GM12878 (cell line): ENCODE results near the gene SH3GL3. TPM values are rescaled to one million over a fixed set of nuclear protein-coding genes. Genes with fewer than 3 reads are reported as not detected.

Source experiments
- ATAC-seq: fragments of 200-7000 bp; cut with Tn5 transposase; 3 replicates; pipeline ENCODE4 v1.9.1; 2020; ENCODE audit warnings: mild to moderate bottlenecking, moderate library complexity
- BruUV-seq: library from RNA; stranded (reverse); fragments of 400-500 nt; replicated peaks from 2 replicates; lab custom pipeline; 2021; lab: Mats Ljungman, UMichigan
- CTCF ChIA-PET: fragments of 300-600 bp; sonication (Branson Sonifier 250); formaldehyde crosslinking; extraction: SDS; loops from one replicate; lab custom pipeline; 2021; ENCODE audit warnings: inconsistent platforms; lab: Yijun Ruan, JAX
- POLR2A ChIA-PET: fragments of 350-600 bp; formaldehyde crosslinking; extraction: SDS; loops from one replicate; lab custom pipeline; 2021; ENCODE audit warnings: inconsistent platforms; lab: Charles Lee
- RAD21 ChIA-PET: fragments of 300-600 bp; sonication (Branson Sonifier 250); formaldehyde crosslinking; loops from one replicate; lab custom pipeline; 2023; ENCODE audit warnings: antibody characterized with exemption; ENCODE audit not compliant: unreplicated experiment; lab: Charles Lee
- SMC1A ChIA-PET: fragments of 300-600 bp; sonication (Branson Sonifier 250); formaldehyde crosslinking; loops from one replicate; lab custom pipeline; 2023; ENCODE audit not compliant: unreplicated experiment, uncharacterized antibody; lab: Charles Lee
- DNase-seq: peaks from one replicate; pipeline ENCODE4 v3.0.0-alpha.2; 2011; ENCODE audit warnings: low read depth, low spot score
- FAIRE-seq: peaks from 3 replicates; lab custom pipeline; 2011; peaks lifted over from hg19 to GRCh38; lab: Jason Lieb, UNC
- H2AFZ ChIP-seq: 2 replicates; pipeline ENCODE4 v1.6.0; 2011; ENCODE audit warnings: low read depth, low read length, control low read depth; ENCODE audit not compliant: control insufficient read depth
- H3K27ac ChIP-seq: 2 replicates; pipeline ENCODE4 v1.5.1; 2011; ENCODE audit warnings: control low read depth; ENCODE audit not compliant: control insufficient read depth, insufficient read depth
- H3K27me3 ChIP-seq, 2 experiments: replicated peaks in 1 of 2; 2 replicates each; pipeline versions ENCODE4 v1.6.0 to v1.6.1; 2011; ENCODE audit warnings: low read length in 1 of 2; ENCODE audit not compliant: control insufficient read depth in 2 of 2, insufficient read depth in 2 of 2
- H3K36me3 ChIP-seq, 2 experiments: 2 replicates each; pipeline ENCODE4 v1.5.1; 2011; ENCODE audit warnings: low read length in 1 of 2; ENCODE audit not compliant: control insufficient read depth in 2 of 2, insufficient read depth in 2 of 2
- H3K4me1 ChIP-seq: 2 replicates; pipeline ENCODE4 v1.6.1; 2011; ENCODE audit warnings: mild to moderate bottlenecking, low read length, moderate library complexity, mixed read lengths; ENCODE audit not compliant: control insufficient read depth, insufficient read depth
- H3K4me2 ChIP-seq: 2 replicates; pipeline ENCODE4 v1.6.0; 2011; ENCODE audit warnings: control low read depth; ENCODE audit not compliant: control insufficient read depth, insufficient read depth
- H3K4me3 ChIP-seq: fragments of 200-600 bp; sonication (generic); 2 replicates; pipeline ENCODE4 v1.5.1; 2016
- H3K79me2 ChIP-seq: 2 replicates; pipeline ENCODE4 v1.6.0; 2011; ENCODE audit warnings: low read length; ENCODE audit not compliant: control insufficient read depth, insufficient read depth
- H3K9ac ChIP-seq: 2 replicates; pipeline ENCODE4 v1.8.0; 2011; ENCODE audit warnings: low read length, control low read depth, mixed read lengths; ENCODE audit not compliant: control insufficient read depth, insufficient read depth
- H3K9me3 ChIP-seq: replicated peaks from 3 replicates; pipeline ENCODE4 v1.5.1; 2011; ENCODE audit warnings: mild to moderate bottlenecking, low read length; ENCODE audit not compliant: control insufficient read depth, insufficient read depth
- H4K20me1 ChIP-seq: 2 replicates; pipeline ENCODE4 v1.6.0; 2011; ENCODE audit not compliant: control insufficient read depth, insufficient read depth
- CHD1 ChIP-seq: IDR thresholded peaks from 2 replicates; pipeline ENCODE4 v1.6.1; 2012; ENCODE audit warnings: low read depth, low read length, improper control_type of control experiment
- CHD2 ChIP-seq: IDR thresholded peaks from 2 replicates; pipeline ENCODE4 v1.6.1; 2011; ENCODE audit warnings: low read depth, low read length, improper control_type of control experiment, borderline replicate concordance
- HCFC1 ChIP-seq: fragments of 150-350 bp; IDR thresholded peaks from 2 replicates; pipeline ENCODE4 v1.6.1; 2014; ENCODE audit warnings: low read length
- MEF2A ChIP-seq: IDR thresholded peaks from 2 replicates; pipeline ENCODE4 v1.6.1; 2011; ENCODE audit warnings: low read depth, mild to moderate bottlenecking, low read length, moderate library complexity; ENCODE audit not compliant: insufficient read depth
- NFIC ChIP-seq: IDR thresholded peaks from 2 replicates; pipeline ENCODE4 v1.6.1; 2012; ENCODE audit warnings: low read depth, mild to moderate bottlenecking, inconsistent platforms, low read length, moderate library complexity
- NFYA ChIP-seq: IDR thresholded peaks from 2 replicates; pipeline ENCODE4 v1.6.1; 2011; ENCODE audit warnings: low read depth, mild to moderate bottlenecking, low read length, improper control_type of control experiment, borderline replicate concordance
- TCF7 ChIP-seq: IDR thresholded peaks from 2 replicates; pipeline ENCODE4 v1.6.1; 2014; ENCODE audit warnings: antibody characterized with exemption, borderline replicate concordance
- WGBS: methylation state at CpG from one replicate; pipeline ENCODE4 v1.1.6; 2016; ENCODE audit warnings: low lambda C conversion rate; ENCODE audit not compliant: insufficient replicate concordance, insufficient coverage; ENCODE audit errors: missing lambda C conversion rate; 5-methylcytosine and 5-hydroxymethylcytosine counted together
- in situ Hi-C: fragments of 300-500 bp; cut with MboI; formaldehyde crosslinking; loops from 9 replicates; pipeline ENCODE4 v1.14.3; 2018; ENCODE audit warnings: mixed read lengths
- intact Hi-C: fragments of 100-400 bp; cut with micrococcal nuclease; formaldehyde crosslinking; loops from one replicate; pipeline ENCODE4 v1.14.2; 2022; ENCODE audit not compliant: unreplicated experiment
- polyA plus RNA-seq, 11 experiments: library from polyadenylated mRNA; depleted of rRNA in 4 of 11; unstranded in 6 of 11; stranded (reverse) in 5 of 11; fragments of >200 nt; fragmentation: Nextera tagmentation in 4 of 11; fragmentation: Illumina TruSeq in 1 of 11; extraction: Ambion mirVana in 4 of 11; extraction: Trizol in 1 of 11; gene quantifications; 1 replicate in 1 of 11; 2 replicates in 10 of 11; pipeline versions ENCODE4 v1.2.1 to v1.2.3, GENCODE V29; 2011 to 2016; ENCODE audit warnings: inconsistent platforms in 2 of 11, missing spikeins in 2 of 11, low read depth in 1 of 11
- total RNA-seq, 4 experiments: library from RNA; depleted of rRNA in 3 of 4; stranded (reverse); fragments of >200 nt in 3 of 4; fragmentation: Illumina TruSeq in 1 of 4; extraction: Trizol in 1 of 4; gene quantifications; 2 replicates each; pipeline versions ENCODE4 v1.2.1 to v1.2.3, GENCODE V29; 2013 to 2021
- TF ChIP-seq, protein P1 (sequence below): fragments of 450-650 bp; IDR thresholded peaks from 2 replicates; pipeline ENCODE4 v1.6.1; 2018; ENCODE audit warnings: mild to moderate bottlenecking, low read depth, moderate library complexity; ENCODE audit not compliant: partially characterized antibody
- TF ChIP-seq, protein P2 (sequence below): IDR thresholded peaks from 2 replicates; pipeline ENCODE4 v1.6.1; 2012; ENCODE audit warnings: low read depth, low read length, improper control_type of control experiment
- TF ChIP-seq, protein P3 (sequence below): fragments of 150-350 bp; IDR thresholded peaks from 2 replicates; pipeline ENCODE4 v1.6.1; 2014; ENCODE audit warnings: mild to moderate bottlenecking, low read depth, low read length

The SH3GL3 gene
- total and polyA plus RNA-seq, 10 of the 15 experiments (the other 5 are each of a cell fraction or from before 2014, with no cell fraction given): not detected

DNA sequence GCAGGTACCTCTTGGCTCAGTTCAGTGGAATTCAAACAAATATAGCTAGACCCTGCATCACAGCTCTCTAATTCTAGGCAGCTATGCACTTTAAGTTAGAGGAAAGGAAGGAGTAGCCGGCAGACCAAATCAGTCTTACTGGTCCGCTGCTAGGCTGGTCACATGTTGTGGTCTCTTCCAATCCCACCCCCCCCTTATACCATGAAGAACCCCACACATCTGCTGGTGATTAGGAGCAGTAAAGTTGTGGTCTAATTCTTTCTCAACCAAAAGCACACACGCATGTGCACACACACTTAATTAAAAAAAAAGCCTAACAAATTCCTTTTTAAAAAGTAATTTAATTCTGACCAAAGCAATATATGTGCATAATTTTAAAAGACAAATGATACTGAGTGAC, 16.7 kb upstream of the SH3GL3 start:
- ATAC-seq: no peak
- no peak overlapping the region for H2AFZ ChIP-seq
- H4K20me1 ChIP-seq: no peaks in the 10 kb centered on the region
- no peaks in the 10 kb centered on the region for H3K36me3 ChIP-seq
- H3K4me3 ChIP-seq: no peak overlapping the region
- peaks cover 0 to 2% of the 10 kb centered on the region in 2 experiments; a peak in 1 of 4 replicates for H3K27me3 ChIP-seq
- H3K9me3 ChIP-seq: no peaks in the 10 kb centered on the region; the same call in 2 of the 3 replicates
- H3K9ac ChIP-seq: no peak overlapping the region
- intact Hi-C loops (no loop called here), in situ Hi-C loops (loop anchor here (10.0 kb wide), 1 partner anchor 594 kb away; no protein-coding TSS in a partner anchor)
- no peak overlapping the region for H3K4me2 ChIP-seq
- ChIA-PET POLR2A (no interaction called here), CTCF (interaction anchor here (2.3 kb wide), 1 partner anchor 182 kb away, joined by 8 read pairs; no protein-coding TSS in a partner anchor), RAD21 (interaction anchor here (0.9 kb wide), 1 partner anchor 182 kb away, joined by 3 read pairs; no protein-coding TSS in a partner anchor), SMC1A (no interaction called here)
- FAIRE-seq: no peak
- no peaks in the 10 kb centered on the region for H3K4me1 ChIP-seq
- BruUV-seq: no TSS peak
- TF ChIP-seq, protein P1, sequence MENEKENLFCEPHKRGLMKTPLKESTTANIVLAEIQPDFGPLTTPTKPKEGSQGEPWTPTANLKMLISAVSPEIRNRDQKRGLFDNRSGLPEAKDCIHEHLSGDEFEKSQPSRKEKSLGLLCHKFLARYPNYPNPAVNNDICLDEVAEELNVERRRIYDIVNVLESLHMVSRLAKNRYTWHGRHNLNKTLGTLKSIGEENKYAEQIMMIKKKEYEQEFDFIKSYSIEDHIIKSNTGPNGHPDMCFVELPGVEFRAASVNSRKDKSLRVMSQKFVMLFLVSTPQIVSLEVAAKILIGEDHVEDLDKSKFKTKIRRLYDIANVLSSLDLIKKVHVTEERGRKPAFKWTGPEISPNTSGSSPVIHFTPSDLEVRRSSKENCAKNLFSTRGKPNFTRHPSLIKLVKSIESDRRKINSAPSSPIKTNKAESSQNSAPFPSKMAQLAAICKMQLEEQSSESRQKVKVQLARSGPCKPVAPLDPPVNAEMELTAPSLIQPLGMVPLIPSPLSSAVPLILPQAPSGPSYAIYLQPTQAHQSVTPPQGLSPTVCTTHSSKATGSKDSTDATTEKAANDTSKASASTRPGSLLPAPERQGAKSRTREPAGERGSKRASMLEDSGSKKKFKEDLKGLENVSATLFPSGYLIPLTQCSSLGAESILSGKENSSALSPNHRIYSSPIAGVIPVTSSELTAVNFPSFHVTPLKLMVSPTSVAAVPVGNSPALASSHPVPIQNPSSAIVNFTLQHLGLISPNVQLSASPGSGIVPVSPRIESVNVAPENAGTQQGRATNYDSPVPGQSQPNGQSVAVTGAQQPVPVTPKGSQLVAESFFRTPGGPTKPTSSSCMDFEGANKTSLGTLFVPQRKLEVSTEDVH: no peak
- TF ChIP-seq CHD2: no peak
- no peak for TF ChIP-seq NFIC
- TF ChIP-seq TCF7: no peak
- no peak for TF ChIP-seq MEF2A
- TF ChIP-seq, protein P2, sequence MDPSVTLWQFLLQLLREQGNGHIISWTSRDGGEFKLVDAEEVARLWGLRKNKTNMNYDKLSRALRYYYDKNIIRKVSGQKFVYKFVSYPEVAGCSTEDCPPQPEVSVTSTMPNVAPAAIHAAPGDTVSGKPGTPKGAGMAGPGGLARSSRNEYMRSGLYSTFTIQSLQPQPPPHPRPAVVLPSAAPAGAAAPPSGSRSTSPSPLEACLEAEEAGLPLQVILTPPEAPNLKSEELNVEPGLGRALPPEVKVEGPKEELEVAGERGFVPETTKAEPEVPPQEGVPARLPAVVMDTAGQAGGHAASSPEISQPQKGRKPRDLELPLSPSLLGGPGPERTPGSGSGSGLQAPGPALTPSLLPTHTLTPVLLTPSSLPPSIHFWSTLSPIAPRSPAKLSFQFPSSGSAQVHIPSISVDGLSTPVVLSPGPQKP: no peak
- TF ChIP-seq CHD1: no peak
- TF ChIP-seq, protein P3, sequence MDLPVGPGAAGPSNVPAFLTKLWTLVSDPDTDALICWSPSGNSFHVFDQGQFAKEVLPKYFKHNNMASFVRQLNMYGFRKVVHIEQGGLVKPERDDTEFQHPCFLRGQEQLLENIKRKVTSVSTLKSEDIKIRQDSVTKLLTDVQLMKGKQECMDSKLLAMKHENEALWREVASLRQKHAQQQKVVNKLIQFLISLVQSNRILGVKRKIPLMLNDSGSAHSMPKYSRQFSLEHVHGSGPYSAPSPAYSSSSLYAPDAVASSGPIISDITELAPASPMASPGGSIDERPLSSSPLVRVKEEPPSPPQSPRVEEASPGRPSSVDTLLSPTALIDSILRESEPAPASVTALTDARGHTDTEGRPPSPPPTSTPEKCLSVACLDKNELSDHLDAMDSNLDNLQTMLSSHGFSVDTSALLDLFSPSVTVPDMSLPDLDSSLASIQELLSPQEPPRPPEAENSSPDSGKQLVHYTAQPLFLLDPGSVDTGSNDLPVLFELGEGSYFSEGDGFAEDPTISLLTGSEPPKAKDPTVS: no peak
- no peak for TF ChIP-seq HCFC1
- TF ChIP-seq NFYA: no peak
- H3K27ac ChIP-seq: no peak overlapping the region
- no peaks in the 10 kb centered on the region for H3K79me2 ChIP-seq
- DNase-seq: no peak
- 47% methylated on average over 3 of the region's 3 CpGs for WGBS
